Naive thymus-derived CD4-positive, alpha-beta T cell (primary cell): ENCODE measurements around the gene RAB38. TPM values are rescaled to one million over a fixed set of nuclear protein-coding genes. Genes with fewer than 3 reads are reported as not detected.

Experiments used
- ATAC-seq: fragments of 150-1000 bp; cut with Tn5 transposase; 2 replicates; pipeline ENCODE4 v1.10.0; 2021; ENCODE audit warnings: mild to moderate bottlenecking, moderate library complexity
- CTCF ChIA-PET: fragments of 350-600 bp; sonication (Branson Sonifier 250); formaldehyde crosslinking; loops from one replicate; lab custom pipeline; 2021; ENCODE audit warnings: antibody characterized with exemption; lab: Charles Lee
- POLR2A ChIA-PET: fragments of 350-600 bp; sonication (Branson Sonifier 250); formaldehyde crosslinking; loops from one replicate; lab custom pipeline; 2021; ENCODE audit warnings: antibody characterized with exemption, inconsistent platforms; lab: Charles Lee
- DNase-seq, 9 donors: peaks; one replicate each; pipeline versions ENCODE4 v3.0.0 to v3.0.0-alpha.2; 2020 to 2022; ENCODE audit warnings: mixed read lengths in 1 of 9
- H3K27ac ChIP-seq: one replicate; pipeline ENCODE4 v1.7.0; 2013; ENCODE audit warnings: mild to moderate bottlenecking, low read depth, low read length, moderate library complexity
- H3K27me3 ChIP-seq, 2 donors: one replicate each; pipeline ENCODE4 v1.7.0; 2013; ENCODE audit warnings: low read length in 2 of 2, mild to moderate bottlenecking in 2 of 2, moderate library complexity in 2 of 2; ENCODE audit not compliant: control insufficient read depth in 2 of 2, insufficient read depth in 2 of 2
- H3K36me3 ChIP-seq, 3 experiments: 1 replicate in 2 of 3; 2 replicates in 1 of 3; pipeline ENCODE4 v1.7.0; 2013; ENCODE audit warnings: low read length in 3 of 3, mild to moderate bottlenecking in 3 of 3, moderate library complexity in 1 of 3; ENCODE audit not compliant: insufficient read depth in 3 of 3, control insufficient read depth in 2 of 3
- H3K4me1 ChIP-seq, 2 donors: one replicate each; pipeline ENCODE4 v1.7.0; 2013; ENCODE audit warnings: low read length in 2 of 2, mild to moderate bottlenecking in 2 of 2, moderate library complexity in 1 of 2; ENCODE audit not compliant: control insufficient read depth in 2 of 2, insufficient read depth in 2 of 2
- H3K4me3 ChIP-seq: 2 replicates; pipeline ENCODE4 v1.7.0; 2013; ENCODE audit warnings: mild to moderate bottlenecking, low read length
- H3K9me3 ChIP-seq, 3 experiments: 1 replicate in 2 of 3; 2 replicates in 1 of 3; pipeline ENCODE4 v1.7.0; 2013; ENCODE audit warnings: low read length in 3 of 3; ENCODE audit not compliant: control insufficient read depth in 2 of 3
- H3K27ac Mint-ChIP-seq, 9 donors: one replicate each; pipeline ENCODE4 v1.8.0; 2020 to 2022; ENCODE audit warnings: mixed read lengths in 9 of 9, mild to moderate bottlenecking in 8 of 9, moderate library complexity in 5 of 9, inconsistent platforms in 2 of 9
- H3K27me3 Mint-ChIP-seq, 5 donors: one replicate each; pipeline ENCODE4 v1.8.0; 2021 to 2022; ENCODE audit warnings: mixed read lengths in 5 of 5, mild to moderate bottlenecking in 1 of 5
- H3K36me3 Mint-ChIP-seq, 5 donors: one replicate each; pipeline ENCODE4 v1.8.0; 2020 to 2022; ENCODE audit warnings: mixed read lengths in 5 of 5, mild to moderate bottlenecking in 3 of 5, inconsistent platforms in 1 of 5
- H3K4me1 Mint-ChIP-seq, 7 donors: one replicate each; pipeline ENCODE4 v1.8.0; 2020 to 2022; ENCODE audit warnings: mixed read lengths in 7 of 7, mild to moderate bottlenecking in 3 of 7, inconsistent platforms in 1 of 7
- H3K4me3 Mint-ChIP-seq, 10 donors: one replicate each; pipeline ENCODE4 v1.8.0; 2020 to 2022; ENCODE audit warnings: mild to moderate bottlenecking in 10 of 10, mixed read lengths in 10 of 10, moderate library complexity in 6 of 10, inconsistent platforms in 2 of 10
- H3K9me3 Mint-ChIP-seq, 11 donors: one replicate each; pipeline ENCODE4 v1.8.0; 2020 to 2022; ENCODE audit warnings: mixed read lengths in 11 of 11, mild to moderate bottlenecking in 4 of 11, inconsistent platforms in 1 of 11, moderate library complexity in 1 of 11
- intact Hi-C, 2 donors: fragments of 100-400 bp; cut with micrococcal nuclease; formaldehyde crosslinking; loops; one replicate each; pipeline ENCODE4 v1.15.1; 2023
- polyA plus RNA-seq, 2 donors: library from polyadenylated mRNA; unstranded; fragments of 300-500 nt; fragmentation: Illumina TruSeq; gene quantifications; one replicate each; pipeline ENCODE4 v1.2.3, GENCODE V29; 2021
- total RNA-seq, 6 experiments: library from RNA in 5 of 6; stranded (reverse) in 5 of 6; gene quantifications; 1 replicate in 5 of 6; 2 replicates in 1 of 6; pipeline ENCODE4 v1.2.3 and lab custom pipeline; 2021 to 2026

The RAB38 gene
- total and polyA plus RNA-seq, 7 experiments from 2014 or later = 0.14 to 1.9 (median 0.30) TPM; not detected in 2

- Histone ChIP-seq H3K36me3 (no peaks in the 10 kb centered on the region), H3K27ac (no peak overlapping the region), H3K4me3 (no peak overlapping the region), H3K27me3 (peaks cover 0 to 5% of the 10 kb centered on the region in 2 donors), H3K9me3 (no peaks in the 10 kb centered on the region), H3K4me1 (no peaks in the 10 kb centered on the region)
- peak in 8 of 9 donors; percentile 9 to 46 (median 20) for DNase-seq
- no peaks in the 10 kb centered on the region for H3K4me1 Mint-ChIP-seq
- no peak overlapping the region for H3K4me3 Mint-ChIP-seq
- ATAC-seq = peak; percentile 78
- ChIA-PET CTCF (interaction anchor here (0.6 to 1.4 kb wide), 3 partner anchors 434 to 440 kb away, joined by 3 to 4 read pairs (median 3); no protein-coding TSS in a partner anchor), POLR2A (no interaction called here)
- H3K36me3 Mint-ChIP-seq = peaks cover 0 to 3% (median 0%) of the 10 kb centered on the region in 5 donors
- H3K27ac Mint-ChIP-seq = no peak overlapping the region
- H3K27me3 Mint-ChIP-seq = peaks cover 5 to 16% (median 8%) of the 10 kb centered on the region in 5 donors
- intact Hi-C loops = loop anchor here (1.0 to 10.0 kb wide), 4 partner anchors 129 to 789 kb away; no protein-coding TSS in a partner anchor
- peaks cover 0 to 4% (median 0%) of the 10 kb centered on the region in 11 donors for H3K9me3 Mint-ChIP-seq
Observed at GRCh38 chr11:88103337-88104206, 71.7 kb downstream of the RAB38 start.

- H3K4me3 Mint-ChIP-seq = no peak overlapping the region
- H3K27me3 Mint-ChIP-seq = peaks cover 0 to 11% (median 8%) of the 10 kb centered on the region in 5 donors
- DNase-seq = no peak
- H3K27me3 ChIP-seq = peaks cover 0 to 5% of the 10 kb centered on the region in 2 donors
- no peak for ATAC-seq
- H3K27ac ChIP-seq = no peak overlapping the region
- no peak overlapping the region for H3K27ac Mint-ChIP-seq
- POLR2A ChIA-PET = no interaction called here
- CTCF ChIA-PET = interaction anchor here (0.5 to 1.4 kb wide), 2 partner anchors 440 to 599 kb away, joined by 3 read pairs; no protein-coding TSS in a partner anchor
- no peaks in the 10 kb centered on the region for H3K36me3 Mint-ChIP-seq
- peaks cover 0 to under 1% (median 0%) of the 10 kb centered on the region in 11 donors for H3K9me3 Mint-ChIP-seq
- H3K9me3 ChIP-seq = no peaks in the 10 kb centered on the region
- intact Hi-C loops = loop anchor here (5.0 to 10.0 kb wide), 2 partner anchors 782 to 790 kb away; no protein-coding TSS in a partner anchor
- H3K4me1 ChIP-seq = no peaks in the 10 kb centered on the region
- no peaks in the 10 kb centered on the region for H3K4me1 Mint-ChIP-seq
- H3K36me3 ChIP-seq = no peaks in the 10 kb centered on the region
- H3K4me3 ChIP-seq = no peak overlapping the region
Observed at GRCh38 chr11:88102598-88102934, 72.7 kb downstream of the RAB38 start.

GRCh38 chr11:88101881-88102597 lies 73.2 kb downstream of the RAB38 start:
- ATAC-seq (no peak), DNase-seq (no peak)
- no peaks in the 10 kb centered on the region for H3K36me3 ChIP-seq
- ChIA-PET CTCF (interaction anchor here (0.5 to 1.4 kb wide), 2 partner anchors 440 to 599 kb away, joined by 3 read pairs; no protein-coding TSS in a partner anchor), POLR2A (no interaction called here)
- intact Hi-C loops = loop anchor here (5.0 to 10.0 kb wide), 2 partner anchors 783 to 790 kb away; no protein-coding TSS in a partner anchor
- H3K9me3 ChIP-seq = no peaks in the 10 kb centered on the region
- no peak overlapping the region for H3K4me3 ChIP-seq
- Mint-ChIP-seq H3K27me3 (peaks cover 0 to 11% (median 8%) of the 10 kb centered on the region in 5 donors), H3K9me3 (no peaks in the 10 kb centered on the region), H3K4me1 (no peaks in the 10 kb centered on the region), H3K27ac (no peak overlapping the region), H3K36me3 (no peaks in the 10 kb centered on the region), H3K4me3 (no peak overlapping the region)
- H3K27me3 ChIP-seq = peaks cover 0 to 5% of the 10 kb centered on the region in 2 donors
- no peak overlapping the region for H3K27ac ChIP-seq
- no peaks in the 10 kb centered on the region for H3K4me1 ChIP-seq

- CTCF ChIA-PET = no interaction called here
- peaks cover 0 to 11% (median 8%) of the 10 kb centered on the region in 5 donors for H3K27me3 Mint-ChIP-seq
- Histone ChIP-seq H3K4me1 (no peaks in the 10 kb centered on the region), H3K36me3 (no peaks in the 10 kb centered on the region), H3K9me3 (no peaks in the 10 kb centered on the region), H3K27me3 (no peaks in the 10 kb centered on the region), H3K4me3 (no peak overlapping the region), H3K27ac (no peak overlapping the region)
- H3K4me1 Mint-ChIP-seq = no peaks in the 10 kb centered on the region
- intact Hi-C loops = loop anchor here (5.0 to 10.0 kb wide), 2 partner anchors 785 to 792 kb away; no protein-coding TSS in a partner anchor
- H3K4me3 Mint-ChIP-seq = no peak overlapping the region
- POLR2A ChIA-PET = no interaction called here
- DNase-seq (no peak), ATAC-seq (no peak)
- no peaks in the 10 kb centered on the region for H3K36me3 Mint-ChIP-seq
- H3K9me3 Mint-ChIP-seq = no peaks in the 10 kb centered on the region
- no peak overlapping the region for H3K27ac Mint-ChIP-seq
Observed at GRCh38 chr11:88100151-88100550, 75.1 kb downstream of the RAB38 start.

GRCh38 chr11:88098289-88098688 lies 77.0 kb downstream of the RAB38 start:
- Mint-ChIP-seq H3K9me3 (no peaks in the 10 kb centered on the region), H3K36me3 (no peaks in the 10 kb centered on the region), H3K27me3 (peaks cover 0 to 10% (median 5%) of the 10 kb centered on the region in 5 donors), H3K4me1 (no peaks in the 10 kb centered on the region), H3K27ac (no peak overlapping the region), H3K4me3 (no peak overlapping the region)
- no peaks in the 10 kb centered on the region for H3K36me3 ChIP-seq
- no peak for DNase-seq
- POLR2A ChIA-PET = no interaction called here
- no peak overlapping the region for H3K27ac ChIP-seq
- intact Hi-C loops = no loop called here
- CTCF ChIA-PET = no interaction called here
- H3K27me3 ChIP-seq = no peaks in the 10 kb centered on the region
- no peaks in the 10 kb centered on the region for H3K4me1 ChIP-seq
- no peak for ATAC-seq
- H3K9me3 ChIP-seq = no peaks in the 10 kb centered on the region
- H3K4me3 ChIP-seq = no peak overlapping the region

DNA sequence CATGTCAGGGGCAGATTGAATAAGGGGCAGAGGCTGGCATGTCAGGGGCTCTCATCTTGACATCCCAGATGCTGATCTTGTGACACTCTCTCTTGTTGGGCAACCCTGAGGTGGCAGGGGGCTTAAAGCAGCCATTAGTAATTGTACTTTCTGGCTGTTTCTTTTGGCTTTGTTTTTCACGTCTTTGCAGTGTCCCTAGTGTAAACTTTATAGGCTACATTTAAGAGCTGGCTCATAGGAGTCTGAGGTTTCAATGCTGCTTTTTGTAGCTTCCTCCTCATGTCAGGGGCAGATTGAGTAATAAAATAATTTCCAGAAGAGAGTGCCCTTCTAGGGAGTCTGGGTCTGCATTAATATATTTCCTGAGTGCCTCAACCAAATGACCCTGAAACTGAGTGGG lies 86.1 kb downstream of the RAB38 start:
- H3K9me3 ChIP-seq = no peaks in the 10 kb centered on the region
- no peak overlapping the region for H3K4me3 ChIP-seq
- H3K36me3 Mint-ChIP-seq = no peaks in the 10 kb centered on the region
- H3K27ac Mint-ChIP-seq = no peak overlapping the region
- intact Hi-C loops = no loop called here
- CTCF ChIA-PET = no interaction called here
- H3K27ac ChIP-seq = no peak overlapping the region
- POLR2A ChIA-PET = no interaction called here
- H3K4me1 ChIP-seq = no peaks in the 10 kb centered on the region
- H3K27me3 Mint-ChIP-seq = peaks cover 4 to 21% (median 10%) of the 10 kb centered on the region in 5 donors
- ATAC-seq = no peak
- H3K4me1 Mint-ChIP-seq = no peaks in the 10 kb centered on the region
- no peak for DNase-seq
- no peak overlapping the region for H3K4me3 Mint-ChIP-seq
- no peaks in the 10 kb centered on the region for H3K27me3 ChIP-seq
- H3K9me3 Mint-ChIP-seq = no peaks in the 10 kb centered on the region
- H3K36me3 ChIP-seq = no peaks in the 10 kb centered on the region
